GM12878 (cell line): ENCODE results near the gene WWC2.

Source experiments
- BCLAF1 ChIP-seq: fragments of 450-650 bp; IDR thresholded peaks from 2 replicates; pipeline ENCODE4 v1.6.1; 2017; ENCODE audit warnings: antibody characterized with exemption, mild to moderate bottlenecking, moderate library complexity
- CTCF ChIP-seq, 3 experiments: IDR thresholded peaks in 2 of 3; conservative IDR thresholded peaks in 1 of 3; 2 replicates each; pipeline ENCODE4 v1.5.1; 2011; ENCODE audit warnings: low read depth in 3 of 3, low read length in 3 of 3, mild to moderate bottlenecking in 3 of 3, control low read depth in 2 of 3, moderate library complexity in 2 of 3, inconsistent platforms in 1 of 3, mixed read lengths in 1 of 3; ENCODE audit not compliant: control insufficient read depth in 2 of 3, insufficient read depth in 1 of 3; ENCODE audit errors: extremely low read depth in 1 of 3
- CUX1 ChIP-seq: IDR thresholded peaks from 2 replicates; pipeline ENCODE4 v1.6.1; 2012; ENCODE audit warnings: improper control_type of control experiment, low read depth, low read length; ENCODE audit not compliant: insufficient replicate concordance
- LARP7 ChIP-seq: fragments of 450-650 bp; IDR thresholded peaks from 2 replicates; pipeline ENCODE4 v1.6.1; 2017; ENCODE audit warnings: mild to moderate bottlenecking
- POLR2A ChIP-seq: IDR thresholded peaks from 2 replicates; pipeline ENCODE4 v1.6.1; 2011; ENCODE audit warnings: low read depth, mild to moderate bottlenecking, low read length
- RAD21 ChIP-seq: IDR thresholded peaks from 2 replicates; pipeline ENCODE4 v1.6.1; 2011; ENCODE audit warnings: mild to moderate bottlenecking, low read depth, low read length, moderate library complexity; ENCODE audit not compliant: insufficient read depth

- no peak for TF ChIP-seq RAD21
- no peak for TF ChIP-seq CUX1
- TF ChIP-seq CTCF (IDR thresholded peaks at IDR 0.05 in 2 of 3, conservative IDR thresholded peaks at IDR 0.05 in 1 of 3; ENCODE audit: control insufficient read depth in 2 of 3, extremely low read depth in 1 of 3, insufficient read depth in 1 of 3, low read depth in 3 of 3, low read length in 3 of 3): no peak
- TF ChIP-seq BCLAF1: no peak
- no peak for TF ChIP-seq POLR2A
- TF ChIP-seq LARP7: no peak
These were observed 188.6 kb downstream of the WWC2 start for GRCh38 chr4:183287677-183288076.
